HK-2 (cell line): ENCODE data around the gene SMAD3.

ENCODE experiments used
- DNase-seq: peaks from one replicate; pipeline ENCODE4 v3.0.0-alpha.2; 2018; ENCODE audit not compliant: unreplicated experiment

SMAD3 gene

GRCh38 chr15:67180035-67180434, 114.6 kb downstream of the SMAD3 start:
- DNase-seq = no peak

GRCh38 chr15:67180514-67181191, 115.3 kb downstream of the SMAD3 start:
- DNase-seq = no peak

- DNase-seq = no peak
Observed at GRCh38 chr15:67181221-67181639, 115.8 kb downstream of the SMAD3 start.

- no peak for DNase-seq
Observed at GRCh38 chr15:67183443-67184169, 118.2 kb downstream of the SMAD3 start.

- no peak for DNase-seq
Observed at GRCh38 chr15:67184208-67184925, 119.0 kb downstream of the SMAD3 start.

GRCh38 chr15:67185051-67185450, 119.6 kb downstream of the SMAD3 start:
- DNase-seq = no peak

GRCh38 chr15:67185621-67186225, 120.3 kb downstream of the SMAD3 start:
- DNase-seq = no peak

GRCh38 chr15:67186226-67186649, 120.8 kb downstream of the SMAD3 start:
- DNase-seq = no peak

GRCh38 chr15:67186688-67187087, 121.3 kb downstream of the SMAD3 start:
- DNase-seq = no peak

- no peak for DNase-seq
Observed at GRCh38 chr15:67187351-67187854, 122.0 kb downstream of the SMAD3 start.

- DNase-seq = no peak
Observed at GRCh38 chr15:67188551-67189218, 123.3 kb downstream of the SMAD3 start.

GRCh38 chr15:67189326-67190051, 124.1 kb downstream of the SMAD3 start:
- DNase-seq = no peak

- DNase-seq = no peak
Observed at GRCh38 chr15:67190326-67190725, 124.9 kb downstream of the SMAD3 start.

- DNase-seq = no peak
Observed at GRCh38 chr15:67190813-67191212, 125.4 kb downstream of the SMAD3 start.

GRCh38 chr15:67192185-67192820, 126.9 kb downstream of the SMAD3 start:
- no peak for DNase-seq

GRCh38 chr15:67193223-67193990, 128.0 kb downstream of the SMAD3 start:
- DNase-seq = no peak

- DNase-seq = no peak
Observed at GRCh38 chr15:67194171-67195114, 129.0 kb downstream of the SMAD3 start.

- DNase-seq = no peak
Observed at GRCh38 chr15:67195305-67195704, 129.9 kb downstream of the SMAD3 start.
